Parathyroid adenoma (tissue), 2 donors: ENCODE data around the gene CTTN.

Experiments used
- H2AFZ ChIP-seq: fragments of 300-600 bp; sonication (generic); one replicate; pipeline ENCODE4 v1.7.0; 2017; ENCODE audit warnings: antibody characterized with exemption, mild to moderate bottlenecking
- H3K27ac ChIP-seq: fragments of 300-600 bp; sonication (generic); one replicate; pipeline ENCODE4 v1.7.0; 2017
- H3K27me3 ChIP-seq: fragments of 300-600 bp; sonication (generic); one replicate; pipeline ENCODE4 v1.7.0; 2017; ENCODE audit warnings: low read length; ENCODE audit not compliant: control insufficient read depth, insufficient read depth
- H3K36me3 ChIP-seq: fragments of 300-600 bp; sonication (generic); one replicate; pipeline ENCODE4 v1.7.0; 2017; ENCODE audit warnings: low read length; ENCODE audit not compliant: control insufficient read depth, insufficient read depth
- H3K4me1 ChIP-seq: fragments of 300-600 bp; sonication (generic); one replicate; pipeline ENCODE4 v1.7.0; 2017; ENCODE audit warnings: control low read depth
- H3K4me2 ChIP-seq: fragments of 300-600 bp; sonication (generic); one replicate; pipeline ENCODE4 v1.7.0; 2017; ENCODE audit warnings: low read length
- H3K4me3 ChIP-seq: fragments of 300-600 bp; sonication (generic); one replicate; pipeline ENCODE4 v1.7.0; 2017; ENCODE audit warnings: low read depth, low read length
- H3K79me2 ChIP-seq: fragments of 300-600 bp; sonication (generic); one replicate; pipeline ENCODE4 v1.7.0; 2017; ENCODE audit warnings: control low read depth
- H3K9ac ChIP-seq: fragments of 300-600 bp; sonication (generic); one replicate; pipeline ENCODE4 v1.7.0; 2017; ENCODE audit warnings: mild to moderate bottlenecking
- H3K9me3 ChIP-seq: fragments of 300-600 bp; sonication (generic); one replicate; pipeline ENCODE4 v1.7.0; 2017; ENCODE audit warnings: low read length; ENCODE audit not compliant: control insufficient read depth
- TF ChIP-seq, protein P1 (sequence below): fragments of 300-600 bp; sonication (generic); IDR thresholded peaks from one replicate; pipeline ENCODE4 v1.7.0; 2017; ENCODE audit warnings: antibody characterized with exemption, mild to moderate bottlenecking
- donor health status: primary hyperparathyroidism.

The CTTN gene

DNA sequence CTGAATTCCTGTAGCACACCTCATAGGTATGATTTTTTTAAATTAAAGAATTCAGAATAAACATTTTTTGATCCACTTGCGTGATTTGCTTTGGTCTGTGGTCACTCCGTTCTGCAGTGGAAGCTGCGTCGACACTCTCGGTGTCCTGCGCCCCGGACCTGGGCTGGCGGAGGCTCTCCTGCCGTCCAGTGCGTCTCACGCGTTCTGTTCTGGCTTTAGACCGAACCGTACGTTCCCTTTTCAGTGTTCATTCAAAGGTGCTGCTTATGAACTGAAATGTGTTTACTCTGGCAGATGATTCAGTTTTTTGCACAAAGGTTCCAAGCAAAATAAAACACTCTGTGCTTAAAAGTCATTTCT, 38.2 kb downstream of the CTTN start:
- Histone ChIP-seq H3K27me3 (no peaks in the 10 kb centered on the region), H3K4me1 (no peaks in the 10 kb centered on the region), H3K27ac (no peak overlapping the region), H3K9ac (no peak overlapping the region), H2AFZ (no peak overlapping the region), H3K4me2 (no peak overlapping the region), H3K36me3 (no peaks in the 10 kb centered on the region), H3K9me3 (no peaks in the 10 kb centered on the region), H3K79me2 (no peaks in the 10 kb centered on the region), H3K4me3 (no peak overlapping the region)
- TF ChIP-seq, protein P1, sequence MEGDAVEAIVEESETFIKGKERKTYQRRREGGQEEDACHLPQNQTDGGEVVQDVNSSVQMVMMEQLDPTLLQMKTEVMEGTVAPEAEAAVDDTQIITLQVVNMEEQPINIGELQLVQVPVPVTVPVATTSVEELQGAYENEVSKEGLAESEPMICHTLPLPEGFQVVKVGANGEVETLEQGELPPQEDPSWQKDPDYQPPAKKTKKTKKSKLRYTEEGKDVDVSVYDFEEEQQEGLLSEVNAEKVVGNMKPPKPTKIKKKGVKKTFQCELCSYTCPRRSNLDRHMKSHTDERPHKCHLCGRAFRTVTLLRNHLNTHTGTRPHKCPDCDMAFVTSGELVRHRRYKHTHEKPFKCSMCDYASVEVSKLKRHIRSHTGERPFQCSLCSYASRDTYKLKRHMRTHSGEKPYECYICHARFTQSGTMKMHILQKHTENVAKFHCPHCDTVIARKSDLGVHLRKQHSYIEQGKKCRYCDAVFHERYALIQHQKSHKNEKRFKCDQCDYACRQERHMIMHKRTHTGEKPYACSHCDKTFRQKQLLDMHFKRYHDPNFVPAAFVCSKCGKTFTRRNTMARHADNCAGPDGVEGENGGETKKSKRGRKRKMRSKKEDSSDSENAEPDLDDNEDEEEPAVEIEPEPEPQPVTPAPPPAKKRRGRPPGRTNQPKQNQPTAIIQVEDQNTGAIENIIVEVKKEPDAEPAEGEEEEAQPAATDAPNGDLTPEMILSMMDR, result no peak

DNA sequence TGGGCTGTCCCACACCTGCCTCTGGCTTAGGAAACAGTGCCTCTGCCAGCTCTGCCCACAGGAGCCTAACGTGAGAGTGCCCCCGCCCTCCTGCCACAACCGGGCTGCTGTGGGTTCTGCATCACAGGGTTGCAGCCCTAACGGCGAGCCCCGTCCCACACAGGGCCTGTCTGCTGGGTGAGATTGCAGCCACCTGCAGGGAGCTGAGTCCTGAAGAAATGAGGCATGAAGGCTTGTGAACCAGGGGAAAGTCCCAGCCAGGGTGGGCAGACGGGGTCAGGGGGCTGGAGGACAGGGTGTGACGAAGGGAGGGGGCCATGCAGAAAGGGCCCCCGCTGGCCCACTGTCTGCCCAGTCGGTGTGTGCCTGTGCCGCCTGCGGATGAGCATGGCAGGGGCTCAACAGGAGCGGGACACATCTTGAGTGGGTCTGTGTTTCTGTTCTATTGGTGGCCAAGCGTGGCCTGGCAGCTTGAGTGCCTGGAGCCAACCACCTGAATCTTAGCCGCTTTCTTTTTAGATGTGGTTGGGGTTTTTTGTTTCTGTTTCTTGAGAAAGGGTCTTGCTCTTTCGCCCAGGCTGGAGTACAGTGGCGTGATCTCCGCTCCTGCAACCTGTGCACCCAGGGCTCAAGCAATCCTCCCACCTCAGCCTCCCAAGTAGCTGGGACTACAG, 38.9 kb downstream of the CTTN start:
- Histone ChIP-seq H3K79me2 (no peaks in the 10 kb centered on the region), H3K4me1 (no peaks in the 10 kb centered on the region), H3K9me3 (no peaks in the 10 kb centered on the region), H3K27ac (no peak overlapping the region), H3K4me2 (no peak overlapping the region), H3K4me3 (no peak overlapping the region), H3K9ac (no peak overlapping the region), H2AFZ (no peak overlapping the region), H3K36me3 (no peaks in the 10 kb centered on the region), H3K27me3 (no peaks in the 10 kb centered on the region)
- TF ChIP-seq, protein P1, result no peak

DNA sequence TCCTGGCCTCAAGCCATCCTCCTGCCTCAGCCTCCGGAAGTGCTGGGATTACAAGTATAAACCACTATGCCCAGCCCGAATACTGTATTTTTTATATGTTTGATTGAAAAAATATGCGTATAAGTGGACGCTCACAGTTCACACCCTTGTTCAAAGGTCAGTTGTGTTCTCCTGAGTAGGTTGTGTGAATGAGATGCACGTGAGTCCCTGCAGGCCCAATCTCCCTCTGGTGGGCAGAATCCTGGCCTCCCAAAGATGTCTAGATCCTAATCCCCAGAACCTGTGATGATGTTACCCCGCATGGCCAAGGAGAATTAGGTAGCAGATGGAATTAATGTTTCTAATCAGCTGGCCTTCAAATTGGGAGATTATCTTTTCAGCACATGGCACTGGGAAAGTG, 41.9 kb downstream of the CTTN start:
- no peaks in the 10 kb centered on the region for H3K27me3 ChIP-seq
- H3K9me3 ChIP-seq, result no peaks in the 10 kb centered on the region
- H2AFZ ChIP-seq, result no peak overlapping the region
- no peak overlapping the region for H3K4me2 ChIP-seq
- TF ChIP-seq, protein P1, result no peak
- H3K27ac ChIP-seq, result no peak overlapping the region
- no peaks in the 10 kb centered on the region for H3K4me1 ChIP-seq
- no peak overlapping the region for H3K4me3 ChIP-seq
- no peaks in the 10 kb centered on the region for H3K36me3 ChIP-seq
- H3K79me2 ChIP-seq, result no peaks in the 10 kb centered on the region
- no peak overlapping the region for H3K9ac ChIP-seq

DNA sequence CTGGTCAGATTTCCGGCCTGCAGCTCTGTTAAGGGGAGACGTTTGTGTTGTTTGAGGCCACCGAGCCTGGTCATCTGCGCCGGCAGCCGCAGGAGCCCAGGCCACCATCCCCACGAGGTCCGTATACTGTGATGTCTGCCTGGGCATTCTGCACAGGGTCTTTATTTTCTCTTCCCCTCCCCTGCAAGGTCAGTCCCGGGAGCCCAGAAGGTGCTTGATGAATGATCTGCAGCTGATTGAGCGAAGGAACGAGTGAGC, 45.4 kb downstream of the CTTN start:
- H3K4me3 ChIP-seq, result no peak overlapping the region
- H2AFZ ChIP-seq, result no peak overlapping the region
- H3K9ac ChIP-seq, result no peak overlapping the region
- TF ChIP-seq, protein P1, result no peak
- H3K4me1 ChIP-seq, result no peaks in the 10 kb centered on the region
- H3K9me3 ChIP-seq, result no peaks in the 10 kb centered on the region
- no peak overlapping the region for H3K4me2 ChIP-seq
- no peak overlapping the region for H3K27ac ChIP-seq
- H3K36me3 ChIP-seq, result no peaks in the 10 kb centered on the region
- H3K79me2 ChIP-seq, result no peaks in the 10 kb centered on the region
- no peaks in the 10 kb centered on the region for H3K27me3 ChIP-seq

DNA sequence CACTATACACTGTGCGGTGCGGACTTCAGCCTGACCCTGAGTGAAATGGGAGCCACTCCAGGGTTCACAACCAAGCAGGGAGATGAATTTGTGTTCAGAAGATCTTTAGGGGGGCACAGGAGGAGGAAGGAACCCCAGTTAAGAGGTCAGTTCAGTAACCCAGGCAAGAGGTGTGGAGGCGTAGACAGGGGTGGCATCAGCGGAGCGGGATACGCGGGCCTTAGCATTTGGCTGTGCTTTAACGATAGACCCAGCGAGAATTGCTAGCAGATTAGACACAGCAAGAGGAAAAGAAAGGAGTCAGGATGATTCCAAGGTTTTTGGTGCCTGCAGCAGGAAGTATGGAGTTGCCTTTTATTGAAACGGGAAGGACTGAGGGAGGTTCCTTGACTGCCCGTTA, 46.8 kb downstream of the CTTN start:
- Histone ChIP-seq H3K4me1 (no peaks in the 10 kb centered on the region), H3K27me3 (no peaks in the 10 kb centered on the region), H3K4me3 (no peak overlapping the region), H3K9me3 (no peaks in the 10 kb centered on the region), H3K27ac (no peak overlapping the region), H3K36me3 (no peaks in the 10 kb centered on the region), H3K4me2 (no peak overlapping the region), H3K79me2 (no peaks in the 10 kb centered on the region), H2AFZ (no peak overlapping the region), H3K9ac (no peak overlapping the region)
- TF ChIP-seq, protein P1, result no peak
